ENCODE measurements around the gene EIF4G3. TPM values are rescaled to one million over a fixed set of nuclear protein-coding genes. Genes with fewer than 3 reads are reported as not detected.

The EIF4G3 gene
- polyA plus RNA-seq, 3 donors = 5.1 to 34.2 (median 5.8) TPM

- H3K9me3 Mint-ChIP-seq = no peaks in the 10 kb centered on the region
- no peaks in the 10 kb centered on the region for H3K9me3 ChIP-seq (replicated peaks in 1 of 2; ENCODE audit: control insufficient read depth in 1 of 2, insufficient read depth in 1 of 2, low read length in 2 of 2)
- H3K9ac ChIP-seq (ENCODE audit: insufficient read depth, low read length, poor library complexity, severe bottlenecking) = no peak overlapping the region
- H3K4me3 ChIP-seq (replicated peaks in 1 of 3; ENCODE audit: low read depth in 2 of 3, low read length in 3 of 3) = no peak overlapping the region
- 27% methylated on average over 5 of the region's 6 CpGs for WGBS (ENCODE audit: insufficient coverage)
- H3K4me3 Mint-ChIP-seq = peak overlapping the region in 1 of 2 donors; percentile 27
- H3K79me2 ChIP-seq (ENCODE audit: insufficient read depth, low read length) = peaks cover 17% of the 10 kb centered on the region
- TF ChIP-seq, protein P1, sequence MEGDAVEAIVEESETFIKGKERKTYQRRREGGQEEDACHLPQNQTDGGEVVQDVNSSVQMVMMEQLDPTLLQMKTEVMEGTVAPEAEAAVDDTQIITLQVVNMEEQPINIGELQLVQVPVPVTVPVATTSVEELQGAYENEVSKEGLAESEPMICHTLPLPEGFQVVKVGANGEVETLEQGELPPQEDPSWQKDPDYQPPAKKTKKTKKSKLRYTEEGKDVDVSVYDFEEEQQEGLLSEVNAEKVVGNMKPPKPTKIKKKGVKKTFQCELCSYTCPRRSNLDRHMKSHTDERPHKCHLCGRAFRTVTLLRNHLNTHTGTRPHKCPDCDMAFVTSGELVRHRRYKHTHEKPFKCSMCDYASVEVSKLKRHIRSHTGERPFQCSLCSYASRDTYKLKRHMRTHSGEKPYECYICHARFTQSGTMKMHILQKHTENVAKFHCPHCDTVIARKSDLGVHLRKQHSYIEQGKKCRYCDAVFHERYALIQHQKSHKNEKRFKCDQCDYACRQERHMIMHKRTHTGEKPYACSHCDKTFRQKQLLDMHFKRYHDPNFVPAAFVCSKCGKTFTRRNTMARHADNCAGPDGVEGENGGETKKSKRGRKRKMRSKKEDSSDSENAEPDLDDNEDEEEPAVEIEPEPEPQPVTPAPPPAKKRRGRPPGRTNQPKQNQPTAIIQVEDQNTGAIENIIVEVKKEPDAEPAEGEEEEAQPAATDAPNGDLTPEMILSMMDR (IDR thresholded peaks at IDR 0.05) = no peak
- H3K4me1 ChIP-seq (ENCODE audit: control insufficient read depth in 1 of 2, insufficient read depth in 2 of 2, low read length in 2 of 2) = peaks cover 19 to 25% of the 10 kb centered on the region in 2 donors
- H3K27me3 ChIP-seq (ENCODE audit: control insufficient read depth in 2 of 2, insufficient read depth in 2 of 2, low read length in 2 of 2) = no peaks in the 10 kb centered on the region
- intact Hi-C loops (cut with micrococcal nuclease) = loop anchor here in 1 of 2 donors (5.0 to 10.0 kb wide), 2 partner anchors 44 to 49 kb away; no protein-coding TSS in a partner anchor
- DNase-seq = peak in 1 of 3 donors; percentile 7
- peaks cover 28 to 29% of the 10 kb centered on the region in 2 donors for H3K36me3 Mint-ChIP-seq
- no peak overlapping the region for H2AFZ ChIP-seq (ENCODE audit: insufficient read depth, low read depth, low read length, poor library complexity, severe bottlenecking)
- H3K4me2 ChIP-seq (replicated peaks; ENCODE audit: extremely low read depth, low read length, poor library complexity, severe bottlenecking) = no peak overlapping the region
- peaks cover 0 to 3% (median 0%) of the 10 kb centered on the region in 3 donors for H3K27me3 Mint-ChIP-seq (ENCODE audit: low read depth in 3 of 3)
- peaks cover 5% of the 10 kb centered on the region for H4K20me1 ChIP-seq (ENCODE audit: insufficient read depth, low read length)
- peaks cover 23% of the 10 kb centered on the region for H3K4me1 Mint-ChIP-seq
- peaks cover 5 to 21% of the 10 kb centered on the region in 2 donors for H3K36me3 ChIP-seq (replicated peaks in 1 of 2; ENCODE audit: control insufficient read depth in 1 of 2, insufficient read depth in 2 of 2, low read length in 2 of 2)
- peak overlapping the region in 5 of 7 donors; percentile 10 to 82 (median 71) for H3K27ac Mint-ChIP-seq
- no peak overlapping the region for H3K27ac ChIP-seq (ENCODE audit: low read depth in 1 of 2, low read length in 2 of 2)
These were observed 53.3 kb downstream of the EIF4G3 start for GRCh38 chr1:21123287-21123948.

GRCh38 chr1:21121764-21122471, 54.8 kb downstream of the EIF4G3 start:
- peaks cover 0 to 1% (median 0%) of the 10 kb centered on the region in 3 donors for H3K27me3 Mint-ChIP-seq (ENCODE audit: low read depth in 3 of 3)
- peaks cover 32% of the 10 kb centered on the region for H3K4me1 Mint-ChIP-seq
- H3K27ac ChIP-seq (ENCODE audit: low read depth in 1 of 2, low read length in 2 of 2) = no peak overlapping the region
- H3K27me3 ChIP-seq (ENCODE audit: control insufficient read depth in 2 of 2, insufficient read depth in 2 of 2, low read length in 2 of 2) = no peaks in the 10 kb centered on the region
- peaks cover 18% of the 10 kb centered on the region for H3K79me2 ChIP-seq (ENCODE audit: insufficient read depth, low read length)
- H2AFZ ChIP-seq (ENCODE audit: insufficient read depth, low read depth, low read length, poor library complexity, severe bottlenecking) = no peak overlapping the region
- H4K20me1 ChIP-seq (ENCODE audit: insufficient read depth, low read length) = peaks cover 5% of the 10 kb centered on the region
- no peak overlapping the region for H3K4me2 ChIP-seq (replicated peaks; ENCODE audit: extremely low read depth, low read length, poor library complexity, severe bottlenecking)
- no peak overlapping the region for H3K27ac Mint-ChIP-seq
- intact Hi-C loops (cut with micrococcal nuclease) = loop anchor here in 1 of 2 donors (5.0 to 10.0 kb wide), 2 partner anchors 45 to 47 kb away; no protein-coding TSS in a partner anchor
- H3K4me3 ChIP-seq (replicated peaks in 1 of 3; ENCODE audit: low read depth in 2 of 3, low read length in 3 of 3) = no peak overlapping the region
- no peaks in the 10 kb centered on the region for H3K9me3 ChIP-seq (replicated peaks in 1 of 2; ENCODE audit: control insufficient read depth in 1 of 2, insufficient read depth in 1 of 2, low read length in 2 of 2)
- H3K36me3 ChIP-seq (replicated peaks in 1 of 2; ENCODE audit: control insufficient read depth in 1 of 2, insufficient read depth in 2 of 2, low read length in 2 of 2) = peaks cover 0 to 15% of the 10 kb centered on the region in 2 donors
- H3K4me3 Mint-ChIP-seq = no peak overlapping the region
- no CpG with 5 or more reads among the region's 4 CpGs for WGBS (ENCODE audit: insufficient coverage)
- H3K36me3 Mint-ChIP-seq = peaks cover 18 to 19% of the 10 kb centered on the region in 2 donors
- no peaks in the 10 kb centered on the region for H3K9me3 Mint-ChIP-seq
- TF ChIP-seq, protein P1 (IDR thresholded peaks at IDR 0.05) = no peak
- no peak overlapping the region for H3K9ac ChIP-seq (ENCODE audit: insufficient read depth, low read length, poor library complexity, severe bottlenecking)
- no peak for DNase-seq
- peaks cover 28 to 39% of the 10 kb centered on the region in 2 donors for H3K4me1 ChIP-seq (ENCODE audit: control insufficient read depth in 1 of 2, insufficient read depth in 2 of 2, low read length in 2 of 2)
